Astrocyte (in vitro differentiated cells and primary cell): Measurements from ENCODE around the gene STK36.

Source experiments
- EZH2 ChIP-seq: IDR thresholded peaks from 2 replicates; pipeline ENCODE4 v1.6.1; 2012; ENCODE audit warnings: mild to moderate bottlenecking, low read length, inconsistent platforms; ENCODE audit not compliant: insufficient read depth
- TF ChIP-seq, protein P1 (sequence below): IDR thresholded peaks from 2 replicates; pipeline ENCODE4 v1.5.1; 2011; ENCODE audit warnings: low read depth, mild to moderate bottlenecking, inconsistent platforms, low read length, moderate library complexity; ENCODE audit not compliant: insufficient read depth

DNA sequence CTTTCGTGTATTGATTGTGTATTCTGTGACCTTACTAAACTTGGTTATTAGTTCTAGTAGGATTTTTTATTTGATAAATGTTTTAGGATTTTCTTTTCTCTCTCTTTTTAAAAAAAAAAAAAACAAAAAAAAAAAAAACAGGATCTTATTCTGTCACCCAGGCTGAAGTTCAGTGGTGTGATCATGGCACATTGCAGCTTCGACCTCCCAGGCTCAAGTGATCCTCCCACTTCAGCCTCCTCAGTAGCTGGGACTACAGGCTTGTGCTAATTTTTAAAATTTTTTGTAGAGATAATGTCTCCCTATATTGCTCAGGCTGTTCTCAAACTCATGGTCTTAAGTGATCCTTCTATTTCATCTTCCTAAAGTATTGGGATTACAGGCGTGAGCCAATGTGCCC is 57.8 kb downstream of the STK36 start:
- TF ChIP-seq, protein P1, sequence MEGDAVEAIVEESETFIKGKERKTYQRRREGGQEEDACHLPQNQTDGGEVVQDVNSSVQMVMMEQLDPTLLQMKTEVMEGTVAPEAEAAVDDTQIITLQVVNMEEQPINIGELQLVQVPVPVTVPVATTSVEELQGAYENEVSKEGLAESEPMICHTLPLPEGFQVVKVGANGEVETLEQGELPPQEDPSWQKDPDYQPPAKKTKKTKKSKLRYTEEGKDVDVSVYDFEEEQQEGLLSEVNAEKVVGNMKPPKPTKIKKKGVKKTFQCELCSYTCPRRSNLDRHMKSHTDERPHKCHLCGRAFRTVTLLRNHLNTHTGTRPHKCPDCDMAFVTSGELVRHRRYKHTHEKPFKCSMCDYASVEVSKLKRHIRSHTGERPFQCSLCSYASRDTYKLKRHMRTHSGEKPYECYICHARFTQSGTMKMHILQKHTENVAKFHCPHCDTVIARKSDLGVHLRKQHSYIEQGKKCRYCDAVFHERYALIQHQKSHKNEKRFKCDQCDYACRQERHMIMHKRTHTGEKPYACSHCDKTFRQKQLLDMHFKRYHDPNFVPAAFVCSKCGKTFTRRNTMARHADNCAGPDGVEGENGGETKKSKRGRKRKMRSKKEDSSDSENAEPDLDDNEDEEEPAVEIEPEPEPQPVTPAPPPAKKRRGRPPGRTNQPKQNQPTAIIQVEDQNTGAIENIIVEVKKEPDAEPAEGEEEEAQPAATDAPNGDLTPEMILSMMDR = no peak
- TF ChIP-seq EZH2 = no peak
